Stimulated activated CD4-positive, alpha-beta T cell treated with anti-CD3 and anti-CD28 coated beads, Interleukin-1b, Interleukin-23, amount 100 ng/mL, for 48 hours (primary cell): ENCODE results near the gene SLC6A12.
A peak's percentile ranks its signal among the peaks of the same experiment; 100 is the strongest.

ENCODE experiments used
- DNase-seq: peaks from one replicate; pipeline ENCODE4 v3.0.0-alpha.2; 2020

The SLC6A12 gene

DNA sequence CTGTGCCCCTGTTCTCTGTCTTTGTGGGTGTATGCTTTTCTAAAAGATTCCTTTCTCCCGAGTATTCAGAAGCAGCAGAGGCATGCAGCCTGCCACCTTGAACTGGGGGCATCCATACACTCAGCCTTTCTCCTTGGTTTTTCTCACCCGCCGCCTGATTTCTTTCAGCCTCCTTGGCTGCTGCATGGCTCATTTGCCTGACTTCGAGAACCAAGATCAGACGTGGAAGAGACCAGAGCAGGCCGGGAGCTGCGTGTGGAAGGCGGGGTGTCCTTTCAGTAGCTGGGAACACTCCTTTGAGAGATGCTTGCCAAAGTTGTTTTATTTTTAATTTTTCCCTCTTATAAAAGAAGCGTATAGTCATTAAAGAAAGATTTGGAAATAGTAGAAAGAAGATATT, 53.1 kb downstream of the SLC6A12 start:
- no peak for DNase-seq

GRCh38 chr12:159156-159782, 54.7 kb downstream of the SLC6A12 start:
- no peak for DNase-seq

DNA sequence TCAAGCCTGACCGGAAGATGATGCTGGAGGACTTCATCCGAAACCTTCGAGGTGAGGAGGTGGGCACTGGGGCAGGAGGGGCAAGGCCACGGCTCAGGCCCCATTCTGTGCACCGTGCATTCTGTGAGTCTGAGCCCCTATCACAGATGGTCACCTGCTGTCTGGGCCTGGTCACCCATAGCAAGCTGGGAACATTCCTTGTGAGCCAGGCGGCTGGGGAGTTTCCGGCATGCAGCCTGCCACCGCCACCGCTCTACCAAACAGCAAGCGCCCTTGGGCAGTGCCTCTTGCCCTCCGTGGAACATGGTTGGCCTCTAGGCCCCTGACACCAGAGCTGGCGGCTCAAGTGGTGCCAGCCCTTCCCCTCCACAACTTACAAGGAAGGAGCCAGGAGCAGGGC, 56.3 kb downstream of the SLC6A12 start:
- DNase-seq = no peak

DNA sequence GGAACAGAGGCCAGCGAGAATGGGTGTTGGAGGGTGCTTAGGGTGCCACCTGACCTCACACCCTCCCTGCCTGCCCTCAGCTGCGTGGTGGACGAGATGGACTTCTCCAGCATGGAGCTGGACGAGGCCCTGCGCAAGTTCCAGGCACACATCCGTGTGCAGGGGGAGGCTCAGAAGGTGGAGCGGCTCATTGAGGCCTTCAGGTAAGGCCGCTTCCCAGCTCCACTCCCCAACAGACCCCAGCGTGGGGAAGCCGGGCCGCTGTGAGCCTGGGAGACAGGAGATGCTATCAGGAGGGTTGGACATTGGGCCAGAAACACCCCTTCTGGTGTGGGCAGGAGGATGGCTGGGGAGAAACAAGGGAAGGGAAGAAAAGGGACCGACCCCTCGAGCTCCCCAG, 57.0 kb downstream of the SLC6A12 start:
- no peak for DNase-seq

DNA sequence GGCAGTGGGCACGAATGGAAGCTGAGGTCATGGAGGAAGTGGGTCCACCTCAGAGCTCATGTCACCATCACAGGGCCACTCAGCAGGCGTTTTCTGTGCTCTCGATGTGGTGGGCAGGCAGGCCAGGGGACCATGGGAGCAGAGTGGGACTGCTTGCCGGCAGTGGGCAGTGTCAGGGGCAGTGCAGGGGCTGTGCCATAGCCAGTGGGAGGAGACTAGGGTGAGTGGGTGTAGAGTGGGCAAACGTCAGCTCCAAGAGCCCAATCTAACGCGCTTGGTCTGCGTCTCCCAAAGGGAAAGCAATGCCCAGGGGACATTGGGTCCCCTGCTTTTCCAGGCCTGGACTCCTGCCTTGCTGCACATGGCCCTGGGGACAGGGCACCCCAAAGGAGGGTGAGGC, 58.3 kb downstream of the SLC6A12 start:
- DNase-seq = no peak

DNA sequence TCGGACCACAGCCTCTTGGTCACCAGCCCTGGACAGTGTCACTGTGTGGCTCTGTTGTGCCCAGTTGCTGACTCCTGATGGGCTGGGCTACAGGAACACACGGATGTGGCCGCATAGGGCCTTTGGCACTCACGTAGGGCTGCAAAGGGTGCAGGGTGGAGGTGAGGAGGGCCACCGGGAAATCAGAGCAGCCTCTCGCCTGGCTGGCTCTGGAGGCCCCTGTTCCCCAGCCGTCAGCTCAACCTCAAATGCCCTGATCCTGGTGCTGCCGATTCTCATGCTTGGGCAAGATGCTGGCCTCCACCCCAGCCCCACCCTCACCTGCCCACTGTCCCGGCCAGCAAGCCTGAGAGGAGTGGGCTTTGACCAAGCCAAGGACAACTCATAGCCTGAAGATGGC, 59.0 kb downstream of the SLC6A12 start:
- DNase-seq = no peak

DNA sequence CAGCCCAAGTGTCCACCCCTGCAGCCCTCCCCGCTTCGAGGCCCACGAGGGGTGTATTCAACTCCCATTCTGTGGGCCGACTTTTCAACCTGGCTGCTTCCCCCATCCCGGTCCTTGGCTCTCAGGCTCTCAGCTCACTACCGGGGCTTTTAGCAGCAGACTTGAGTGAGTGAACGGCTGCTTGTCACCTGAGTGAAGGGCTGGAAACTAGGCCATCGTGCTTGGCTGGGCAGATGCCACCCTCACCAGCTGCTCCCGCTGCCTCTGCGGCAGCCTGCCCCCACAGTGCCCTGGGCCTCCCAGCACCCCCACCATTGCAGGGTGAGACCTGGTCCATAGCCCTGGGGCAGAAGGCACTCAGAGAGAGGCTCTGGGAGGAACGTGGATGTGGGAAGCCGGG, 59.9 kb downstream of the SLC6A12 start:
- DNase-seq = no peak

GRCh38 chr12:153080-153746, 60.7 kb downstream of the SLC6A12 start:
- DNase-seq = peak; percentile 64

DNA sequence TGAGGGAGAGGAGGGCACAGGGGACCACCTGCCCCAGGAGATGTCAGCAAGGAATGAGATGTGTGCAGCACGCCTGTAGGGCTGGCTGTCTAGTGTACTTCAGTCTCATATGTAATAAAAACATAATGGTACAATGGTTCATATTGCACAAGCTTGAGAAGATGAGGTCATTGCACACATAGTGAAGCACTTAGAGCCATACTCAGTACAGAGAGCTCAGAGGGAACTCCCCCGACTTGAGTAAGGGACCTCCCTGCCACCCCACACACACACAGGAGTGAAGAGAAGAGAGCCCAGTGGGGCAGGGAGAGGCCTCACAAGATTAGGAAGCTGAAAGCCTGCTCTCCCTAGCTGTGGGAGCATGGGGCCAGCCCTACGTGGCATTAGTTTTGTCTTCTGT, 61.5 kb downstream of the SLC6A12 start:
- no peak for DNase-seq

GRCh38 chr12:151579-151978, 62.4 kb downstream of the SLC6A12 start:
- no peak for DNase-seq

- DNase-seq = no peak
Measured at GRCh38 chr12:148676-149416, 65.1 kb downstream of the SLC6A12 start.

- no peak for DNase-seq
Measured at GRCh38 chr12:147242-147641, 66.7 kb downstream of the SLC6A12 start.

- no peak for DNase-seq
Measured at GRCh38 chr12:145369-145960, 68.5 kb downstream of the SLC6A12 start.

GRCh38 chr12:144650-145284, 69.2 kb downstream of the SLC6A12 start:
- DNase-seq = no peak

- no peak for DNase-seq
Measured at GRCh38 chr12:143964-144649, 69.8 kb downstream of the SLC6A12 start.

DNA sequence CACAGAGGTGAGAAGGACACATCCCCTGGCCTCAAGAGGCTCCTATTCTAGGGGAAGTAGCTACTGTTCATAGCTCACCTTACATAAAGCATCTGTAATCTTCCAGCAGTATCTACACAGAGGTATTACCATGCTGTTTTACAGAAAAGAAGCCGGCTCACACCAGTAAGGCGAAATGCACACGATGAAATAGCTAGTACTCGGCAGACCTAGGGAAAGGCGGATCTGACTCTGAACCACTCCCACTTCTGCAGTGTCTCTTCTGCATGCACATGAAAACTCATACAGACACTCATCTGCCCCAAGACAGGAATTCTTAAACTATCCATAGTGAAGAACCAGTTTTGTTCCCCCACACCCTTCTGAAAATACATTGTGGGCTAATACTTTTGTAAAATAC, 73.8 kb downstream of the SLC6A12 start:
- no peak for DNase-seq
